GM19452 (cell line): ENCODE results near the gene ARL4C.
"Not testable (repeated sequence)": the region's sequence is repeated elsewhere in the genome, so short reads cannot be mapped to it uniquely, and the experiment has no call there.

Experiments
- ATAC-seq: cut with Tn5 transposase; IDR thresholded peaks from one replicate; pipeline ENCODE4 v1.9.1; 2021; ENCODE audit not compliant: unreplicated experiment

ARL4C gene

GRCh38 chr2:234478121-234478858, 18.6 kb downstream of the ARL4C start:
- no peak for ATAC-seq

- ATAC-seq = no peak
Measured at GRCh38 chr2:234476766-234477165, 20.1 kb downstream of the ARL4C start.

- ATAC-seq = no peak
Measured at GRCh38 chr2:234474654-234475053, 22.2 kb downstream of the ARL4C start.

- ATAC-seq = no peak
Measured at GRCh38 chr2:234472155-234472554, 24.7 kb downstream of the ARL4C start.

- no peak for ATAC-seq
Measured at GRCh38 chr2:234469972-234470371, 26.9 kb downstream of the ARL4C start.

GRCh38 chr2:234469251-234469845, 27.5 kb downstream of the ARL4C start:
- ATAC-seq = no peak

- ATAC-seq = no peak
Measured at GRCh38 chr2:234468503-234468902, 28.4 kb downstream of the ARL4C start.

GRCh38 chr2:234467289-234467688, 29.6 kb downstream of the ARL4C start:
- no peak for ATAC-seq

GRCh38 chr2:234464291-234464645, 32.6 kb downstream of the ARL4C start:
- no peak for ATAC-seq

- no peak for ATAC-seq
Measured at GRCh38 chr2:234463626-234464290, 33.1 kb downstream of the ARL4C start.

- ATAC-seq = no peak
Measured at GRCh38 chr2:234462218-234462992, 34.5 kb downstream of the ARL4C start.

GRCh38 chr2:234459401-234460009, 37.4 kb downstream of the ARL4C start:
- ATAC-seq = no peak

- ATAC-seq = no peak
Measured at GRCh38 chr2:234458466-234458865, 38.4 kb downstream of the ARL4C start.

GRCh38 chr2:234457421-234457820, 39.5 kb downstream of the ARL4C start:
- no peak for ATAC-seq

GRCh38 chr2:234455246-234455645, 41.6 kb downstream of the ARL4C start:
- not testable (repeated sequence) for ATAC-seq

GRCh38 chr2:234454433-234454832, 42.4 kb downstream of the ARL4C start:
- ATAC-seq = no peak

- ATAC-seq = no peak
Measured at GRCh38 chr2:234453216-234453615, 43.7 kb downstream of the ARL4C start.

GRCh38 chr2:234451852-234452625, 44.8 kb downstream of the ARL4C start:
- ATAC-seq = no peak

- ATAC-seq = no peak
Measured at GRCh38 chr2:234451242-234451641, 45.6 kb downstream of the ARL4C start.

GRCh38 chr2:234450431-234451124, 46.3 kb downstream of the ARL4C start:
- no peak for ATAC-seq
